ENCODE measurements around the gene EIPR1.

Gene EIPR1

GRCh38 chr2:3145471-3146021 lies 232.1 kb downstream of the EIPR1 start:
- Histone ChIP-seq H3K4me1 (ENCODE audit: control insufficient read depth in 1 of 2, insufficient read depth in 2 of 2, low read length in 2 of 2) (no peaks in the 10 kb centered on the region), H3K27me3 (ENCODE audit: low read depth, low read length) (no peaks in the 10 kb centered on the region), H3K27ac (ENCODE audit: low read length) (no peak overlapping the region), H3K36me3 (ENCODE audit: control insufficient read depth in 1 of 2, insufficient read depth in 2 of 2, low read length in 2 of 2) (no peaks in the 10 kb centered on the region), H3K4me3 (ENCODE audit: low read depth in 1 of 2, low read length in 2 of 2) (no peak overlapping the region), H3K9me3 (ENCODE audit: control insufficient read depth in 1 of 2, low read length in 2 of 2) (no peaks in the 10 kb centered on the region)

- Histone ChIP-seq H3K4me3 (ENCODE audit: low read depth in 1 of 2, low read length in 2 of 2) (no peak overlapping the region), H3K36me3 (ENCODE audit: control insufficient read depth in 1 of 2, insufficient read depth in 2 of 2, low read length in 2 of 2) (no peaks in the 10 kb centered on the region), H3K9me3 (ENCODE audit: control insufficient read depth in 1 of 2, low read length in 2 of 2) (no peaks in the 10 kb centered on the region), H3K27ac (ENCODE audit: low read length) (no peak overlapping the region), H3K4me1 (ENCODE audit: control insufficient read depth in 1 of 2, insufficient read depth in 2 of 2, low read length in 2 of 2) (no peaks in the 10 kb centered on the region), H3K27me3 (ENCODE audit: low read depth, low read length) (no peaks in the 10 kb centered on the region)
Observed at GRCh38 chr2:3144856-3145255, 232.8 kb downstream of the EIPR1 start.

- Histone ChIP-seq H3K4me3 (ENCODE audit: low read depth in 1 of 2, low read length in 2 of 2) (no peak overlapping the region), H3K4me1 (ENCODE audit: control insufficient read depth in 1 of 2, insufficient read depth in 2 of 2, low read length in 2 of 2) (no peaks in the 10 kb centered on the region), H3K36me3 (ENCODE audit: control insufficient read depth in 1 of 2, insufficient read depth in 2 of 2, low read length in 2 of 2) (no peaks in the 10 kb centered on the region), H3K9me3 (ENCODE audit: control insufficient read depth in 1 of 2, low read length in 2 of 2) (no peaks in the 10 kb centered on the region), H3K27me3 (ENCODE audit: low read depth, low read length) (no peaks in the 10 kb centered on the region), H3K27ac (ENCODE audit: low read length) (no peak overlapping the region)
Observed at GRCh38 chr2:3143602-3144001, 234.0 kb downstream of the EIPR1 start.

GRCh38 chr2:3142961-3143571 lies 234.6 kb downstream of the EIPR1 start:
- Histone ChIP-seq H3K4me1 (ENCODE audit: control insufficient read depth in 1 of 2, insufficient read depth in 2 of 2, low read length in 2 of 2) (no peaks in the 10 kb centered on the region), H3K27ac (ENCODE audit: low read length) (no peak overlapping the region), H3K4me3 (ENCODE audit: low read depth in 1 of 2, low read length in 2 of 2) (no peak overlapping the region), H3K36me3 (ENCODE audit: control insufficient read depth in 1 of 2, insufficient read depth in 2 of 2, low read length in 2 of 2) (no peaks in the 10 kb centered on the region), H3K27me3 (ENCODE audit: low read depth, low read length) (no peaks in the 10 kb centered on the region), H3K9me3 (ENCODE audit: control insufficient read depth in 1 of 2, low read length in 2 of 2) (no peaks in the 10 kb centered on the region)

- Histone ChIP-seq H3K27me3 (ENCODE audit: low read depth, low read length) (no peaks in the 10 kb centered on the region), H3K9me3 (ENCODE audit: control insufficient read depth in 1 of 2, low read length in 2 of 2) (no peaks in the 10 kb centered on the region), H3K4me3 (ENCODE audit: low read depth in 1 of 2, low read length in 2 of 2) (no peak overlapping the region), H3K4me1 (ENCODE audit: control insufficient read depth in 1 of 2, insufficient read depth in 2 of 2, low read length in 2 of 2) (no peaks in the 10 kb centered on the region), H3K27ac (ENCODE audit: low read length) (no peak overlapping the region), H3K36me3 (ENCODE audit: control insufficient read depth in 1 of 2, insufficient read depth in 2 of 2, low read length in 2 of 2) (no peaks in the 10 kb centered on the region)
Observed at GRCh38 chr2:3142210-3142609, 235.4 kb downstream of the EIPR1 start.

GRCh38 chr2:3141696-3142095 lies 235.9 kb downstream of the EIPR1 start:
- Histone ChIP-seq H3K36me3 (ENCODE audit: control insufficient read depth in 1 of 2, insufficient read depth in 2 of 2, low read length in 2 of 2) (no peaks in the 10 kb centered on the region), H3K9me3 (ENCODE audit: control insufficient read depth in 1 of 2, low read length in 2 of 2) (no peaks in the 10 kb centered on the region), H3K4me1 (ENCODE audit: control insufficient read depth in 1 of 2, insufficient read depth in 2 of 2, low read length in 2 of 2) (no peaks in the 10 kb centered on the region), H3K27me3 (ENCODE audit: low read depth, low read length) (no peaks in the 10 kb centered on the region), H3K4me3 (ENCODE audit: low read depth in 1 of 2, low read length in 2 of 2) (no peak overlapping the region), H3K27ac (ENCODE audit: low read length) (no peak overlapping the region)

GRCh38 chr2:3139906-3140305 lies 237.7 kb downstream of the EIPR1 start:
- H3K27ac ChIP-seq (ENCODE audit: low read length), result no peak overlapping the region
- no peaks in the 10 kb centered on the region for H3K4me1 ChIP-seq (ENCODE audit: control insufficient read depth in 1 of 2, insufficient read depth in 2 of 2, low read length in 2 of 2)
- H3K9me3 ChIP-seq (ENCODE audit: control insufficient read depth in 1 of 2, low read length in 2 of 2), result no peaks in the 10 kb centered on the region
- no peaks in the 10 kb centered on the region for H3K27me3 ChIP-seq (ENCODE audit: low read depth, low read length)
- no peak overlapping the region for H3K4me3 ChIP-seq (ENCODE audit: low read depth in 1 of 2, low read length in 2 of 2)
- H3K36me3 ChIP-seq (ENCODE audit: control insufficient read depth in 1 of 2, insufficient read depth in 2 of 2, low read length in 2 of 2), result no peaks in the 10 kb centered on the region
